Stimulated activated naive CD8-positive, alpha-beta T cell treated with anti-CD3 and anti-CD28 coated beads, Interleukin-15, Interleukin-2, amounts not matched to agents 100 U/mL and 50 U/mL, for 24 hours (primary cell): ENCODE data around the gene NECTIN1.

ENCODE experiments used
- ATAC-seq: fragments of 150-1000 bp; cut with Tn5 transposase; one replicate; pipeline ENCODE4 v1.10.0; 2021
- DNase-seq: peaks from one replicate; pipeline ENCODE4 v3.0.0; 2021

Gene NECTIN1, protein sequence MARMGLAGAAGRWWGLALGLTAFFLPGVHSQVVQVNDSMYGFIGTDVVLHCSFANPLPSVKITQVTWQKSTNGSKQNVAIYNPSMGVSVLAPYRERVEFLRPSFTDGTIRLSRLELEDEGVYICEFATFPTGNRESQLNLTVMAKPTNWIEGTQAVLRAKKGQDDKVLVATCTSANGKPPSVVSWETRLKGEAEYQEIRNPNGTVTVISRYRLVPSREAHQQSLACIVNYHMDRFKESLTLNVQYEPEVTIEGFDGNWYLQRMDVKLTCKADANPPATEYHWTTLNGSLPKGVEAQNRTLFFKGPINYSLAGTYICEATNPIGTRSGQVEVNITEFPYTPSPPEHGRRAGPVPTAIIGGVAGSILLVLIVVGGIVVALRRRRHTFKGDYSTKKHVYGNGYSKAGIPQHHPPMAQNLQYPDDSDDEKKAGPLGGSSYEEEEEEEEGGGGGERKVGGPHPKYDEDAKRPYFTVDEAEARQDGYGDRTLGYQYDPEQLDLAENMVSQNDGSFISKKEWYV

DNA sequence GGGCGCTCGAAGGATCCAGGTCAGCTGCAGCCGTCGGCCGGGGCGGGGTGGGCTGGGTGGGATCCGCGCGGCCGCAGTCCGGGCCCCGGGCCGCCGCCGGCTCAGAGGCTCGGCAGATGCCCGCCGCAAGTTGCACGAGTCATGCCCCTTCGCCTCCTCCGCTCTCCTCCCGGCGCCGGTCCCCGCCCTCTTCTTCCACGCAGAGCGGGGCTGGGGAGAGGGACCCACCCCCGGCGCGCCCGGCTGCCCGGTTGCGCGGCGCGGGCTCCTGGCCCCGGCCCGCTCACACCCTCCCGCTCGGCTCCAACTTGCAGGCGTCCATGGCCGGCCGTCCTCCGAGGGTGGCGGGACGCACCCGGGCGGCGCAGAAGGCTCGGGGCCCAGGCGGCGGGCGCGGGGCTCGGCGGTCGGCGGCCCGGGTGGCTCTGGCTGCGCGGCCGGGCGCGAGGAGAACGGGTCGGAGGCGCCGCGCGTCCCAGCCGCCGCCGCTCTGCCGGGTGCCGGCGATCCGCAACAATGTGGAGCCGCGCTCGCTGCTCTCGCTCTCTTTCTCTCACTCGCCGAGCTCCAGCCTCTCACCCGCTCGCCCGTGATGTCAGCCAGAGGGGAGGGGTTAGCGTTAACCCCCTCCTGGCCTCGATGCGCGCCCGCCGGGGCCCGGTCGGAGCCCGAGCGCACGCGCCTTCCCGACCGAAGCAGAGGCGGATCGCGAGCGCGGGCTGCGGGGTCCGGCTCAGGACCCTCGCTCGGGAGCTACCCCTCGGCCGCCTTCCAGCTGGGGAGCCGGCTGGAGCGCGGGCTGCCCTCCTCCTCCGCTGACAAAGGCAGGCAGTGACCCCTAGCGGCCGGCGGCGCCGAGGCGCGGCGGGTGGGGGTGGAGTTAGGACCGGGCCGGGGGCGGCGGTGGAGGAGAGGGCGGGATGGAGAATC, at the start of gene NECTIN1:
Gene NECTIN1 (minus strand): TSS at position 550 of the 930 bp plus-strand sequence. CDS start 647 bp downstream, outside the sequence.
- DNase-seq (peak; percentile 93), ATAC-seq (peak; percentile 90)

DNA sequence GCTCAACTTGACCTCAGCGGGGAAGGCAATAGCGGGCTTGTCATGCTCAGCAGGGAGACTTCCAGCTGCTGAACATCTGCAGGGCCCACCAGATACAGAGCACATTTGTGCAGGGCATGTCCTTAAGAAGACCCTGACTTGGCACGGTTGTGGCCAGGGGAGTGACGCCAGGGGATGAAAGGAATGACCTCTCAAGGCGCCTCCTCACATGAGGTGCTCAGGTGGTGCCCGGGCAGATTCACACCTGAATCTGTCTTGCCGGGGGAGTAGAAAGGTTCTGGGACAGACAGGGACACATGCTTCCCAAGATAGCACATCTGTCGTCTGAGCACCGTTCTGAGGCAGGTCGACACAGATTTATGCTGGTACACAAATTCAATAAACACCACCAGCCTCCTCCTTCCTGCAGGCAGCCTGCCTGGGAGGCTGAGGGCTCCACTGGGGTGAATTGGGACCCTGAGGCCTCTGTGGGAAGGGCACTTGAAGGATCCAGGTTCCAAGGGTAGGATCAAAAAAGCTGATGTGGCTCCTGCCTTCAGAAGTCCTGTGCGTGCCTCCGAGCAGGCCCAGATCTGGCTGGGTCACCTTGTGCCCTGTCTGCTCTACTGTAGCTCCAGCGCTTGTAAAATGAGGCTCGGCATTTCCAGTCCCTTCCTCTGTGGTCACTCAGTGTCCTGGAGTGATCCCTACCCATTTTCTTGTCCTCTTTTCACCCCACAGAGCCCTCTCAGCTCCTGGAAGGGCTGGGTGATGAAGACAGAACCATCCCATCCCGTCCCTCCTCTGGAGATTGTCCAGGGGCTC, 49.6 kb upstream of the NECTIN1 start:
- DNase-seq (no peak), ATAC-seq (no peak)

DNA sequence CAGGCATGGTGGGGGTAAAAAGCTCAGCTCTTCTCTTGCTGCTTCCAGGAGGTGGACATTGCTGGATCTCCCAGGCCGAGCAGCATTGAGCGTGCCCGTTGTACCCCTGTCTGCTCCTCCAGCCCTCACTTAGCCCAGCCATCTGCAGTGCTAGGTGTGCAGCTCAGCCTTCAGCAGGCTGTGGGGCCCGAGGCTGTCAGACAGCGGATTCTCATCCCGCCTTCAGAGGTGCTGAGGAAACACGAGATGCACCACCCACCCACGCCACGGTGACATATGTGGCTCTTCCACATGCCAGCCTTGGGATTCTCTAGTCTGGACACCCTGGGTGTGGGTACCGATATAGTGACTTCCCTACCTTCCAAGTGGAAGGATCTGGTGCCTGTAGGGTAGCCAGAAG, 48.9 kb upstream of the NECTIN1 start:
- no peak for DNase-seq

DNA sequence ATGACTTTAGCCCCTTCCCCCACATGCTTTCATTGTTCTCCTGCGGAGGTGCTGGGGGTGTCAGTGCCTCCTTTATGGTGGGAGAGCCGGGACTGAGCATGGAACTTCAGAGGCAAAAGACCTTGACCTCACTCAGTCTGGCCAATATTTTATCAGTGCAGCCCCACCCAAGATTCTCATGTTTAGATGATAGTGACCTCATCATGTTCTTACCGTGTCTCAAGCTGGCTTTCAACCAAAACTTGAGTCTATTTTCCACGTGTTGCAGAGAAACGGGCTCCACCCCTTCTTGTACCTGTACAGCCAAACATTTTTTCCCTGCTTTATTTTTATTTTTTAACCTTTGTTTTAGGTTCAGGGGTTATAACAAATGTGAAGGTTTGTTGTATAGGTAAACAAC, 47.7 kb upstream of the NECTIN1 start:
- no peak for ATAC-seq
- no peak for DNase-seq

More for the DNA sequence above, 48.9 kb upstream of the NECTIN1 start:
- no peak for ATAC-seq

DNA sequence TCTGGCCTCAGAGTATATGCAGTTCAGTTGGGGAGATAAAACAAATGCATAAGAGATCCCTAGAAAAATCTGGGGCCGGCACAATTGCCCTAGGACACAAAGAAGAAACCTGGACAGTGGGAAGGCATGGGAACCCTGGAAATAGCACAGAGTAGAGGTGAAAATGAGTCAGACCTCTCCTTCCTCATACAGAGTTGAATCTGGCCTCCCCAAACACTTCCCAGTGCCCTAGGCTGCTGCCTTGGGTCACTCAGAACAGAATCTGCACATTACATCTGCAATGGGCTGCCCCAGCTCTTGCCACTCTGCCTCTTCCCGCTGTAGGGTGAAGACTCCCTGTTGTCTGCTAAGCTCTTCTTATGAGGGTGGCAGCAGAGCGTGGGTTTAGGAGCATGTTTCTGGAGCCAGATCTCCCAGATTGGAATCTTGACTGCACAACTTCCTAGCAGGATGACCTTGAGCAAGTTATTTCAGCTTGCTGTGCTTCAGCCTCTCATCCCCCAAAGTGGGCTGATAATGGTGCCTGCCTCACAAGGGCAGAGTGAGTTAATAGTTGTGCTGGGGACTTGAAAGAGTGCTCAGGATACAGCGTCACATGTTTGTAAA, 47.1 kb upstream of the NECTIN1 start:
- ATAC-seq (no peak), DNase-seq (no peak)

DNA sequence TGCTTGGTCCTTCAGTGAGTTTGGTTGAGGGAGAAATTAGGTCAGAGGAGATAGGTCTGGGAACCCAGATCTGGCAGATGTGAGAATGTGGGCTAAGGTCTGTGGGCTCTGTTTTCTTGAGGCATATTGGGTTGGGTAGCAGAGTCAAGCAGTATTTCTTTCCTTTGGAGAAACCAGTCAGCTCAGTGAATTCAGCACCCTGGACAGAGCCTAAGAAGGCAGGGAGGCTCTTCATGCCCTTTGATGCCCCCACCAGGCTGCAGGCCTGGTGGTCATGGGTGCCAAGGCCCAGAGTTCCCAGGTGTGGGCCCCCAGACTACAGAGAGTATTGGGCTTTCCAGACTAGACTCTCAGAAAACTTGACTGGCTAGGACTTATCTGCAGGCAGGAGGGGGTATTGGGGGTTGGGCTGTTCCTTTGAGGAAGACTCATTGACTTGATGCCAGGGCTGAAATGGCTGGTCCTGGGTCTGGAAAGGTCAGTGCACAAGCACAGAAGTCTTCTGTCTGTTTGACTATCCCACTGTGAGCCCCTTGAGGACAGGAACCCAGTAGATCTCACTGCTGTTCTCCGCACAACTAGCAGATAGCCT, 45.3 kb upstream of the NECTIN1 start:
- DNase-seq: peak; percentile 18
- ATAC-seq: no peak

DNA sequence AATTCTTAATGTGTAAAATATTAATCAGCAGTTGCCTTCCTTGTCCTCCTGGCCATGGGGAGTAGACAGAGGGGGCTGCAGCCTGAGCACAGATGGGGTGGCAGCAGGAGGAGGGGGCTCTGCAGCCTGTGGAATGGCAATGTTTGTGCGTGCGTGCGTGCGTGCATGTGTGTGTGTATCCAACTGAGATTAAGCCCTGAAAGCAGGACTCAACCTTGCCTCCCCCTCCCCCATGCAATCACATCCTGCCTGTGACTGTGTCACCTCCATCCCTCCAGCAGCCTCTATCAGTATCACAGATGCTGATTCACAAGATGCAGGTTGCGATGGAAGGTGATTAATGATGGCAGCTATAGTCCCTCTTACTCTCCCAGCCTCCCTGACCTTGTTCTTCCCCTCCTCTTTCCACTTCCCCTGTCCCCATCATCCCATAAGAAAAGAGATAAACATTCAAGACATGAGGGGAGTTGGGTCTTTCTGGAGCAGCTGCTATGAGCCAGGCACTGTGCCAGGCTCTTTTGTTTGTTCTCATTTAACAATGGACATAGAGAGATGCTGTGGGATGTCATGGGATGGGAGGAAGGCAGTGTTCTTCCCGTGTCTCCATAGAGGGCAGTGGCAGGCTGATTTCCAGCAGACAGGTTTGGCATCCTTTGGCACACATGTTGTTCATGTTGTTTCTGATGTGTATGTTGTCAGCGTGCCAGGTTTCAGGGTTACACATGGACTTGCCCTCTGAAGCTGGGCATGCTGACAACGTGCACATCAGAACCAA, 43.8 kb upstream of the NECTIN1 start:
- no peak for ATAC-seq
- DNase-seq: no peak

DNA sequence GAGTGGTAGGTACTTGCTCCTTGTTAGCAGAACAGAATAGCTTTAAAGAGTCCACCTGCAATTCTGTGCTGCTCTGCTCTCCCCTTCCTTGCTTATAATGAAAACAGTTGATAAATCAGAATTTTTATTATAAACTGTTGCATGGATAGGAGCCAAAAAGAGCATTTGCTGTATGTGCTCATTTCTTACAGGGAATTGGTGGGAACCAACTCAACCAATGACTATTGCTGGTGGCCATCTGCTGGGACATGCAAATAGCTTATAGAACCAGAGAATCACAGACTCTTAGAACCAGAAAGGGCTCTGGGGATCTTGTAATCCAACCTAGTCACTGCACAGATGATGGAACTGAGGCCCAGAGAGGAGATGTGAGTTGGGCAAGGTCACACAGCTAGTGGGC, 43.1 kb upstream of the NECTIN1 start:
- DNase-seq (no peak), ATAC-seq (no peak)

DNA sequence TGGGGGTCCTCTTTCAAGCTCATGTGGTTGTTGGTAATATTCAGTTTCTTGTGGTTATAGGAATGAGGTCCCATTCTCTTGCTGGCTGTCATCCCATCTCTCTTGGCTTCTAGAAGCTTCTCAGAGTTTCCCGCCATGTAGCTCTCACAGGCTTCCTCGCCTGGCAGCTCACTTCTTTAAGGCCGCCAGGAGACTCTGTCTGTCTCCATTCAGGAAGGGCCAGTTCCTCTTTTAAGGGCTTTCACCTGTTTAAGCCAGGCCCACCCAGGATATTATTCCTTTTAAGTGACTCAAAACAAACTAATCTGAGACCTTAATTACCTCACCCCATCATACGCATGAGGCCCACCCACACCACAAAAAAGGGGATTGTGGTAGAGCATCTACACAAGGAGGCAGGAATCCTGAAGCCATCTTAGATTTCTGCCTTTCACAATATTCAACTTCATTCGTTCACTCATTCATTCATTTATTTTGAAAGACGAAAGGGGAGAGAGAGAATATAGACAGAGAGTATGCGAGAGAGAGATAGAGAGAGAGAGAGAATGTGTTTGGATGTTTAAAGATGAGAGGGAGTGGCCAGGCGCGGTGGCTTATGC, 42.3 kb upstream of the NECTIN1 start:
- ATAC-seq (no peak), DNase-seq (no peak)

DNA sequence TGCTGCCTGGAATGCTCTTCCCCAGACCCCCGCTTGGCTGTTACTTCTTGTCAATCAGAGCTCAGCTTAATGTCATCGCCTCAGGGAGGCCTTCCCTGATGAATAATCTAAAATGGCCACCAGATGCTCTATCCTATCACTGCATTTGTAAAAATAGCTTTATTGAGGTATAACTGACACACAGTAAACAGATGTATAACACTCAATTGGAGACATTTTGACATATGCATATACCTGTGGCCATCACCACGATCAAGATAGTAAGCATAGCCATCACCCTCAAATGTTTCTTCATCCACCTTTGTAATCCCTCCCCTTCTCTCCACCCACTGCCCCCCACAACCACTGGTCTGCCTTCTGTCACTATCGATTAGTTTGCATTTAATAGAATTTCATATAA, 36.6 kb upstream of the NECTIN1 start:
- ATAC-seq (no peak), DNase-seq (no peak)

DNA sequence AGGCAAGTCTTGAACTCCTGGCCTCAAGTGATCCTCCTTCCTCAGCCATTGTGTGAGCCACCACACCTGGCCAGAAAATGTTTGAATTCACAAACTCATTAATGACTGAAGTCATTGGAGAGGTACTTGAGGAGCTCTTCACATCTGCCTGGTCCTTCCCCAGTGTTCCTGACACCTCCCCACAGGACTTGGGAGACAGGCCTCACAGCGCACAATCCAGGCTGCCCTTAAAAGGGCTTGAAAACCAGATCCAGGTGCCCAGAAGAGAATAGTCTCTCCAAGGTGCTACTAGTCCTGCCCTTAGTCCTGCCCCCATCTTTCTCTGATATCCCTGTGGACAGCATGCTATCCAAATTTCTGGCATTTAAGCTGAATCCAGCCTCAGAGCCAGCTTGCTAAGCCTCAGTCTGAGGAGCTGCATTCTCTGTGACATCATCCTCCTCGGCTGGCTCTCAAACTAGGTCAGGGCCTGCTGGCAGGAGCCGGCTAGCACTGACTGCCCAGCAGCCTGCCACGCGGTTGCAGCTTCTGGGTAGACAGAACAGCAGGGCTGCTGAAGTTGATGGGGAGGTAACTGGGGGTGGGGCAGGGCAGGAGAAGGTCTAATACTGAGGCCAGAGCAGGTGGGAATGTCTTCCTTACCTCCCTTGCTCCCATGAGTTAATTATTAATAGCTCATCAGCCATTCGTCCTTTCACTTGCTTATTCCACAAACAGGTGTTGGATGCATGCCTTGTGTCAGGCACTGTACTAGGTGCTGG, 35.3 kb upstream of the NECTIN1 start:
- ATAC-seq (no peak), DNase-seq (no peak)

DNA sequence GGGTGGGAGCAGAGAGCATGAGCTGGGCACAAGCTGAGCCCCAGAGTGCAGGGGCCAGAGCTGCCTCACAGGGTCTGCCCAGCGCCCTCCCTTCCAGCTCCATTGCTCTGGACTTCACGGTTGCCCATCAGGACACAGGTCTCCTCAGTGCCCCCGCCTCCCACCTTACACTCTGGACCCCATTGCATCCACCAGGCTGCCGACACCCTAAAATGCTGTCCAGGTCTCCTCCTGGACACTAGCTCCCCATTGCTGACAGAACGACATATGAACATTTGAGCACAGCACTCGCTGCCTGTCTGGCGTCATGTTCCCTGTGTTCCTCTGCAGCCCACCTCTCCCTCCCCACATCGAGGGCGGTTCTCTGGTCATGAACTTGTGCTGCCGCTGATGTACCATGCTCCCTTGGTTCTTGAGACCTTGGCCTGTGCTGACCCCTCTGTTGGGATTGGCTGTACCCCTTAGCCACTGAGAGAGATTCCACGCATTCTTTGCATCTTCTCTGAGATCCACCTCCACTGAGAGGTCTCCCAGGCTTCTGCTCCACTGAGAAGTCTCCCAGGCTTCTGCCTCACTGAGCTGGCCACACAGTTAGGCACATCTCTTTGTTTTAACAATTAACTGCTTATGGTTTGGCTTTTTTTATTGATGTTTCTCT, 34.2 kb upstream of the NECTIN1 start:
- DNase-seq (no peak), ATAC-seq (no peak)

DNA sequence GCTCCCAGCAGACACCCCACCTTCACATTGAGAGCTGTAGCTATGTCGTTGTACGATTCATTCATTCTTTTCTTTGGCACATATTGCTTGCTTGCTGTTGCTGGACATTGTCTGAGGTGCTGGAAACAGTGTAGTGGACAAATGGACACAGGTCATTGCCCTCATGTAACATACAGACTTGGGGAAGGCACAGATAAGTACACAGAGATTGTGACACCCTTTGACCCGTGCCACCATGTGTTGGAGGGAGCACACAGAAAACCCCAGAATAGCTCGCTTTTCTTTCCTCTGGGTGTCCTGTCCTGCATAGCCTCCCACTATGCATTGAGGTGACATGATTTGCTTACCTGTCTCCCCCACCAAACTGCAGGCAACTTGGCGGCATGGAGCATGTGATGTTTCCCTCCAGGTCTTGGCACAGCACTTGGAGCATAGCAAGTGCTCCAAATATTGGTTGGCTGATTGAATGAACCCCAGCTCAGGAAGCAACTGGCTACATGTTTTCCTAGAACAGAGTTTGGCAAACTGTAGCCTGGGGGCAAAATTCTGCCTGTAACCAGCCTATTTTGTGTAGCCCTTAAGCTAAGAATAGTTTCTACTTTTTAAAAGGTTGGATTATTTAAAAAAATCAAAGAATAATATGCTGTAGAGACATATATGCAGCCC, 30.9 kb upstream of the NECTIN1 start:
- DNase-seq (no peak), ATAC-seq (no peak)

DNA sequence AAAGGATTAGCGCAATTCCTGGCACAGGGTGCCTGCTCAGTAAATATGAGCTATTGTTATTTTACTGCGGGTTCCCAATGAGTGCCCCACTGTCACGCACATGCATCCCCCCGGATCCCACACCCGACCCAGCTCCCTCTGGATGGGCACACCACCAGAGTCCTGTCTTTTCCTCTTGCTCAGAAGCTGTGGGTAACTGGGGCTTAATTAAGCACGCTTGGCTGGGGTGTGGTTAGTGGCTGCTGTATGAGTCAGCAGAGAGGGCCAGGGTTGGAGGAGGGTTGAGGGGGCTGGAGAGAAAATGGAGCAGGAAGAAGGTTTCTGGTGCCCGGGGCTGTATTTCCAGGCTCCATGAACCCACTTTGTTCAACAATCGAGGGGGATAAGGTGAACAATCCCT, 30.3 kb upstream of the NECTIN1 start:
- ATAC-seq: peak; percentile 60
- no peak for DNase-seq

DNA sequence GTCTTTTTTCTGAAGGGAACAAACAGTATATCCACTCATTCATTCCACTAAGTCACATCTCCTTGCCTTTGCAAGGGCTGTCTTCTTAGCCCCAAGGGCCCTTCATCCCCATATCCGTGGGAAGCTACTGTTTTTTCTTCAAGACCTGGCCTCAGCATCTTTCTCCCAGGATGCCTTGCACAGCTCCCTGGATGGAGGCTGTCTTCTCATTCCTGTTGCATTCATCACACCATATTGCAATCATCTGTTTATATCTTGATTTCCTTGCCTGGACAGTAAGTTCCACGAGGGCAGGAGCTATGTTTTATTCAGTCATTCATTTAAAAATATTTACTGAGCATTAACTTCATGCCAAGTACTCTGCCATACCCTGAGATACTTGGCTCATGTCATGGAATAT, 29.3 kb upstream of the NECTIN1 start:
- ATAC-seq: no peak

DNA sequence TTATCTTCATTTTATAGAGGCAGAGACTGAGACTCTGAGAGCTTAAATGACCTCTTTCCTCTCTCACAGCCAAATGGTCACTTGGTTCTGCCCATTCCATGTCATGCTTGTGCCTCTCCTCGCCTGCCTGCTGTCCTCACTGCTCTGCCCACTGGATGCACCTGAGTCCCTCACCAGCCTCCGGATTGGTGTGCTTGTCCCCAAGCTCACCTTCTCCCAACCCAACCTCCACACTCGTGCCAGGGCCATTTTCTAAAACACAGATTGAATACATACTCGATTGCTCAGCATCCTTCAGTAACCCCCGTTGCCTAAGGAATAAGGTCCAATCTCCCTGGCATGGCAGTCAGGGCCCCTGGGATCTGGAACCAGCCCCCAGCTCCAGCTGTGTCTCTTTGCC, 28.4 kb upstream of the NECTIN1 start:
- no peak for DNase-seq
- no peak for ATAC-seq

More for the DNA sequence above, 29.3 kb upstream of the NECTIN1 start:
- no peak for DNase-seq

DNA sequence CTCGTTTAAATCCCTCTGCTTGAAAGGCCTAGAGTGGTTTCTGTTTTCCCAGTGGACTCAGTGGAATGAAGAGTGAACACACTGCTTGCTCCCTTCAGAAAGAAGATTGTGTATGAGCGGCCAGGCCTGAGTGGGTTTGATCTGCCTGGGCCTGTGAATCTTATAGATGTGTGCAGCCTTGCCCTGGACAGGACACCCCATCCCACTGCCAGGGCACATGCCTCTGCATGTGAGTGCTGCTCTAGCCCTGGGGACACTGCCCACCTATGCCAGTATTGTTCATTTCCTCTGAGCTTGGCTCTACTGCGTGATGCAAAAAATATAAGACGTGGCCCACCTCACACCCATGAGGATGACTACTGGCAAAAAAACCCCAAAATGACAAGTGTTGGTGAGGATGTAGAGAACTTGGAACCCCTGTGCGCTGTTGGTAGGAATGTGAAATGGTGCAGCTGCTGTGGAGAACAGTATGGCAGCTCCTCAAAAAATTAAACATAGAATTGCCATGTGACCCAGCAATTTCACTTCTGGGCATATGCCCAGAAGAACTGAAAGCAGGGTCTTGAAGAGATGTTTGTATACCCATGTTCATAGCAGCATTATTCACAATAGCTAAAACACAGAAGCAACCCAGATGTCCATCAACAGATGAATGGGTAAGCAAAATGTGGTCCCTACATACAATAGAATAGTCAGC, 27.3 kb upstream of the NECTIN1 start:
- ATAC-seq (no peak), DNase-seq (no peak)
